Effector CD8-positive, alpha-beta T cell (primary cell): ENCODE measurements around the gene KIAA1328.

Source experiments
- DNase-seq: peaks from one replicate; lab custom pipeline; 2025; lab: John Stamatoyannopoulos, UW

Gene KIAA1328

GRCh38 chr18:37252854-37253393 lies 424.0 kb downstream of the KIAA1328 start:
- DNase-seq = no peak

GRCh38 chr18:37253394-37254235 lies 424.7 kb downstream of the KIAA1328 start:
- no peak for DNase-seq

DNA sequence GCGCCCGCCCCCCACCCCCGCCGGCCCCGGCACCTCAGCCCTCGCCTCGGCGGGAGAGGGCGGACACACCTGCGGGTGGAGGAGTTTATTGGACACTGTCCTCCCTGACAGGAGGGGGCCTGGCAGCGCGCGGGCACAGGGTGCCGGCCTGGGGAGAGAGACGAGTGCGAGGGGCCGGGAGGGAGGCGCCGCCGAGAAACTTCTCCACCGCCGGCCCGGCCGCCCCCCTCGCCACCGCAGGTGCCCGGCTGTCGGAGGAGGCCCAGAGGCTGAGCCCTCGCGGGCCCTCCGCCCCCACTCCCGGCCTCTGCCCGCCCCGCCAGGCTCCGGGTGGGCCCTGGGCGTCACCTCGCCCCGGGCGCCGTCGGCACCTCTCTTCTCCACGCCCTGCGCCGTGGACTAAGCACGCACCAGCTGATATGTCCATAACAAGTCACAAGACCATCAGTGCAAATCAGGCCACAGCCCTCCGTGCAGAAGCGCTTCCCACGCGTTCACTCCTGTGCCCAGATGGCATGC lies 425.4 kb downstream of the KIAA1328 start:
- DNase-seq = no peak

DNA sequence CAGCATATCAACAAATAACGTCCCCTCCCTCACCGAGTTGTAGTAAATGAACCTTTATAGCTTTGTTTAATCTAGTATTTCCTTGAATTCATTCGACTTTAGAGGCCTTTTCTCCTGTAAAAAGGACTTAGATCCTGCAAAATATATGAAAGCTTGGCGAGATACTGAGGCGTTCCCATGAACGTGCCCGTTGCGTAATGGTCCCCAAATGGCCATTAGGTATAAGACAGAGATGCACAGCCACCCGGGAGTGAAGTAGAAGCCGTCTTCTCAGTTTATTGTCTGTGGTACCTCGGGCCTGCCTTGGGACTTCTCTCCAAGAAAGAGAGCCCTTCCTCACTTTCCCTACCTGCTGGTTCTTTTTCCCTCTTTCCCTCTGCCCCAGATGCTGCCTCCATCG lies 426.0 kb downstream of the KIAA1328 start:
- DNase-seq = no peak

GRCh38 chr18:37258131-37258530 lies 429.2 kb downstream of the KIAA1328 start:
- DNase-seq = no peak

DNA sequence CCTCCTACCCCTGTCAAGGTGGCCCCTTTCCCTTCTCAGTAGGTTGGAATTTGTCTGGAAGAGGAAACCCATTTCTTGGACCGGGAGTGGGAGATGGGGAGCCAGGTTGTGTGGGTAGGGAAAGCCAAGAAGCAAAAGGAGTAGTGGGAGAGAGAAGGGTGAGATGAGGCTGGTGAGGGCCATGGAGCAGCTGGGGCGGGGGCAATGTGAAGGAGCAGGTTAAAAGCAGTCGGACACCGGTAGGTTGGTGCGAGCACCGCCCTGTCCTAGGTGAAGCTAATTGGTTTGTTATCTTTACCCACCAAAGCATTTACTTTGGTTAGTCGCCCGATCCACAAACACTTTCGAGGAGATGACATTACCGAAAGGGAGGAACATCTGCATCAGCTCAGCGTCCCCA lies 429.9 kb downstream of the KIAA1328 start:
- DNase-seq = no peak

GRCh38 chr18:37259711-37260110 lies 430.8 kb downstream of the KIAA1328 start:
- no peak for DNase-seq

DNA sequence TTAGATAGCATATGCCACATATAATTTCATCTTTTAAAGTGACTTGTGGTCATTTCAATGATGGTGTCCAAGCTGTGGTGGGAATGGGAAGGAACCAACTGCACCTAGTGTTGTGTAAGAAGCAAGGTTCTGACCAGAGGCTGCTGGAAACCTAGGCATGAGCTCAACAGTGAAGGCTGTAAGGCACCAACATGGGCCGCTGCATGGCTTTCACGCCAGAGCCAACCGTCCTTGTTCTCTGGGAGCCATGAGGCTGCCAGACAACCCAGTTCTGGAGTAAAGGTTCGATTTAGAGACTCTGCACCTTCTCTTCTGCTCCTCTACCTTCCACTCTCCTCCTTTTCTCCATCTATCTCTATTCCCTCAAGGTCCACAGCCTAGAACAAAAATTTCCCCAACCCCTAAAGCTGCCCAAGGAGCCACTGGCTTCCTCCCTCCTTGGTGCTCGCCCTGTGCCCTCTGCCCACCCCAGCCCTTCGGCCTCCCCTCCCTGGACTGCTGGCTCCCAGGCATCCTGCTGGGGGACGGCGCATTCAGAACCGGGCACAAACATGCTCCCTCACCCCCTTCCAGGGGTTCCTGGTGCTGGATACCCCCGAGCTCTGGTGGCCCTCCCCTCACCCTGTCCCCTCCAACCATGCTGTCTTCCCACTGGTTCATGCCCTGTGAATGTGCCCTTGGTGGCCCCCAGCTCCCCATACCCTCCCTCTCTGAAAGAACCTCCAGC lies 431.6 kb downstream of the KIAA1328 start:
- DNase-seq = no peak

- no peak for DNase-seq
Observed at GRCh38 chr18:37261246-37261840, 432.4 kb downstream of the KIAA1328 start.

- no peak for DNase-seq
Observed at GRCh38 chr18:37261988-37262387, 433.1 kb downstream of the KIAA1328 start.

- no peak for DNase-seq
Observed at GRCh38 chr18:37264956-37265355, 436.0 kb downstream of the KIAA1328 start.

DNA sequence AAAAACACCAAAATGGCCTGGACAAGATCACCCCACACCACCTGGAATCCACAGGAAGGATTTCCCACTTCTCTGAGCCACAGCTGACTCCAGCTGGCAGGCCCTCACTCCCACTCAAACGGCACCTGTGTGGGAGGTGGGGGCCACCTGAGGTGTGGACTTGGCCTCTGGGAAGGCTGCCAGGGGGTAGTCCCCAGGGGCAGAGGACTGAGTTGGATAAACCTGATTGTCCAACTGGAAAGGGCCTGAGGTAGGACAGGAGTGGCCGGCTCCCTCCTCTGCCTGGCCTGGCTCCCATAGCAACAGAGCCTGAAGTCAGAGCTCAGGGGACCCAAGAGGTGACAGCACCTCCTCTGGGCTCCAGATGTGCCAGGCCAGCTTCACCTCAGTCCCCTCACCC lies 436.5 kb downstream of the KIAA1328 start:
- DNase-seq = no peak

- DNase-seq = no peak
Observed at GRCh38 chr18:37266290-37266689, 437.4 kb downstream of the KIAA1328 start.

DNA sequence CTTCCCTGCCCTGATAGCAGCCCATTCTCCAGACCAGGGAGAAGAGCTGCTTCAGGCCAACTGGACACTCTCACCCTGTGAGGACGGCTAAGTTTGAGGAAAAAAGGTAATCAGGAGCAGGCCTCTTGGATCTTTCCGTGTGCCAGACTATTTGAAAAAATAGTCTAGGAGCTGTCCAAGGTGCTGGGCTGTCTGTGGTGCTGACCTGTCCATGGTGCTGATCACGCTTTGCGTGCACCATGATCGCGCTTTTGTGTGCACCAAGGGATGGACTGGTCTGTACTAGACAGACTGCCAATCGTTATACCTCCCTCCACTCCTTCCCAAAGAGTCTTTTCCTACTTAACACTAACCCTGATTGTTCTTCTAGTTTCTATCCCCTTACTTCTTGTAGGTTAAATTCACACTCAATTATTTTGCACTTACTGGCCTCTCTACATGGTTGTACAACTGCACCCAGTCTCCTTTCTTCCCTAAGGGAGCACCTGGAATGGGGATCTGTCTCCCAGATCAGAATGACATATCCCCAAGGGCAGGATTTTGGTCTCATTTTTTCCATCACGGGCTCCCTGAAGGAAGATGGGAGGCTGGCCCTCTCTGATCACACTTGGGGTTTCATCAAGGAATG lies 441.2 kb downstream of the KIAA1328 start:
- no peak for DNase-seq

GRCh38 chr18:37270666-37271052 lies 441.7 kb downstream of the KIAA1328 start:
- DNase-seq = no peak

- no peak for DNase-seq
Observed at GRCh38 chr18:37272226-37272625, 443.3 kb downstream of the KIAA1328 start.

- no peak for DNase-seq
Observed at GRCh38 chr18:37272841-37273240, 443.9 kb downstream of the KIAA1328 start.

DNA sequence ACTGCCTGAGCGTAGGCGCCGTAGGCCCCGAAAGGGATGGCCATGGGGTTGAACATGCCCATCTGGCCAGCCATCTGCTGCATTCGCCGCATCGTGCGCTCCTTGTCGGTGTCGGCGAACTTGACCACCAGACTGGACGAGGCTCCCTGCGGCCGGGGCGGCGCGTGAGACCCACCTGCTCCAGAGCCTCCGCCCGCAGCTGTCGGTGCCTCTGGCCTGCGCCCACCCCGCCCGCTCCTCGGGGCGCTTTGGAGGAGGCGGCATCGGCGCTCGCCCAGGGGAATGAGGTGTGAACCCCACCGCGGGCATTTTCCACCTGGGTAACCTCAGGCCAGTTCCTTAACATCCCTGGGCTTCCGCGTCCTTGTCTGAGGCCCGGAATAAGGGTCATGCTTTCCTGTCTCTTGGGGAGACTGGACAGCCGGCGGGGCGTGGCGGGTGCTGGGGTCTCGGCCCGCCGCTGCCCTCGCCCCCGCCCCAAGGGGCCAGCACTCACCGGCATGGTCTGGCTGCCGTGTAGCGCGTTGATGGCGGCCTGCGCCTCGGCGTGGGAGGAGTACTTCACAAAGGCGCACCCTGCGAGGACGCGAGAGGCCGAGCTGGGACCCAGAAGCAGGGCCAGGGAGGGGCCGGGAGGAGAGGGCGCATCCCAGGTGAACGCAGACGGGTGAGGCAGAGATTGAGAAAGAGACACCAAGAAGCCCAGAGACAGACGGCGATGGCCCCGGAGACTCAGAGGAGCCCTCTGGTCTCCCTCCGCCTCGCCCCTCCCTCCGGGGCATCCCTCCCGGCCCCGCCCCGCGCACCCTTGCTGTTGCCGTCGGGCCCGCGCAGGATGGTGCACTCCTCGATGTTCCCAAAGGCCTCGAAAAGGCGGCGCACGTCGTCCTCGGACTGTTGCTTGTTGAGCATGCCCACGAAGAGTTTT lies 445.6 kb downstream of the KIAA1328 start:
- no peak for DNase-seq

- DNase-seq = no peak
Observed at GRCh38 chr18:37275237-37275741, 446.4 kb downstream of the KIAA1328 start.

- no peak for DNase-seq
Observed at GRCh38 chr18:37276111-37276890, 447.4 kb downstream of the KIAA1328 start.
